Hepatocyte (in vitro differentiated cells): ENCODE measurements around the gene WDR41.

ENCODE experiments used
- EZH2 ChIP-seq: fragments of 200-600 bp; sonication (generic); IDR thresholded peaks from 2 replicates; pipeline ENCODE4 v1.6.1; 2016; ENCODE audit warnings: antibody characterized with exemption, mild to moderate bottlenecking, borderline replicate concordance
- TF ChIP-seq, protein P1 (sequence below): fragments of 200-600 bp; sonication (generic); IDR thresholded peaks from 2 replicates; pipeline ENCODE4 v1.5.1; 2016; ENCODE audit warnings: antibody characterized with exemption, mild to moderate bottlenecking; ENCODE audit not compliant: poor library complexity

DNA sequence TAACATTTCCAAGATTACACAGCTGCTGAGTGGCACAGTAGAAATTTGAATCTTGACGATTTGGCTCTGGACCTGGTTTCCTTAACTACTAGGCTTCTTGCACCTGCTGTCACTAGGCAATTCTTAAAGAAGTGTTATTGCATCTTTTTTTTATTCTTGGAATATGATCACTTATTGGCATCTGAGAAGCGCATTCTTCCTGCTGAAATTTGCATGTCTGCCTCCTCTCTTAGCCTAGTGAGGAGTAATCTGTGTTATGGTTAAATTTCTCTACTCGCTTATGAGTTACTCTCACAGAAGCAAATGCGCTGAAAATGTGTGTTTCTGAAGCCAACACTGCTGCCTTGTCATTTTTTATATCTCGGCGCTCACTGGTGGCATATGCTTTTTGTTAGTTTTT lies 89.3 kb downstream of the WDR41 start:
- TF ChIP-seq, protein P1, sequence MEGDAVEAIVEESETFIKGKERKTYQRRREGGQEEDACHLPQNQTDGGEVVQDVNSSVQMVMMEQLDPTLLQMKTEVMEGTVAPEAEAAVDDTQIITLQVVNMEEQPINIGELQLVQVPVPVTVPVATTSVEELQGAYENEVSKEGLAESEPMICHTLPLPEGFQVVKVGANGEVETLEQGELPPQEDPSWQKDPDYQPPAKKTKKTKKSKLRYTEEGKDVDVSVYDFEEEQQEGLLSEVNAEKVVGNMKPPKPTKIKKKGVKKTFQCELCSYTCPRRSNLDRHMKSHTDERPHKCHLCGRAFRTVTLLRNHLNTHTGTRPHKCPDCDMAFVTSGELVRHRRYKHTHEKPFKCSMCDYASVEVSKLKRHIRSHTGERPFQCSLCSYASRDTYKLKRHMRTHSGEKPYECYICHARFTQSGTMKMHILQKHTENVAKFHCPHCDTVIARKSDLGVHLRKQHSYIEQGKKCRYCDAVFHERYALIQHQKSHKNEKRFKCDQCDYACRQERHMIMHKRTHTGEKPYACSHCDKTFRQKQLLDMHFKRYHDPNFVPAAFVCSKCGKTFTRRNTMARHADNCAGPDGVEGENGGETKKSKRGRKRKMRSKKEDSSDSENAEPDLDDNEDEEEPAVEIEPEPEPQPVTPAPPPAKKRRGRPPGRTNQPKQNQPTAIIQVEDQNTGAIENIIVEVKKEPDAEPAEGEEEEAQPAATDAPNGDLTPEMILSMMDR, result no peak
- no peak for TF ChIP-seq EZH2
